D721Med (cell line): ENCODE results near the gene MAU2.
A peak's percentile ranks its signal among the peaks of the same experiment; 100 is the strongest.

Source experiments
- DNase-seq: peaks from one replicate; pipeline ENCODE4 v3.0.0; 2011; ENCODE audit warnings: low spot score; ENCODE audit not compliant: insufficient read length
- FAIRE-seq: peaks from 2 replicates; lab custom pipeline; 2011; peaks lifted over from hg19 to GRCh38; lab: Jason Lieb, UNC
- TF ChIP-seq, protein P1 (sequence below): IDR thresholded peaks from 2 replicates; pipeline ENCODE4 v1.5.1; 2012; ENCODE audit warnings: mild to moderate bottlenecking, control low read depth; ENCODE audit not compliant: insufficient read depth; ENCODE audit errors: missing control alignments

The MAU2 gene

DNA sequence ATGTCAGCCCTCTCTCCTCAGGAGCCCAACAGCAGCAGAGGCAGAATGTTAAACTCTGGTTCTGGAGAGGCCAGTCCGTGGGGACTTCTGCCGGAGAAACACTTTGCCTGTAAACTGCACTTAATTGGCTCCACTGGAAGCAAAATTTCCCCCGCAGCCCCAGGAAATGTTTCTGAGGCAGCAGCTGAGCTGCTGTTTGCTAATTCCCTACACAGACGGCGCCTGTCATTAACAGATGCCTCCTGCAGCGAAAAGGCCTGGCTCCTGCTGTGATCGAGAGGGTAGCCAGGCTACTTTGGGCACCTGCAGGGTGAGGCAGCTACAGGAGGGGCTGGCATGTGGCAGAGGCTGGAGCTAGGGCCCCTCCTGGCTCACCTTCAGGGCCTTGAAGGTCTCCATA is 42.3 kb upstream of the MAU2 start:
- FAIRE-seq: no peak

DNA sequence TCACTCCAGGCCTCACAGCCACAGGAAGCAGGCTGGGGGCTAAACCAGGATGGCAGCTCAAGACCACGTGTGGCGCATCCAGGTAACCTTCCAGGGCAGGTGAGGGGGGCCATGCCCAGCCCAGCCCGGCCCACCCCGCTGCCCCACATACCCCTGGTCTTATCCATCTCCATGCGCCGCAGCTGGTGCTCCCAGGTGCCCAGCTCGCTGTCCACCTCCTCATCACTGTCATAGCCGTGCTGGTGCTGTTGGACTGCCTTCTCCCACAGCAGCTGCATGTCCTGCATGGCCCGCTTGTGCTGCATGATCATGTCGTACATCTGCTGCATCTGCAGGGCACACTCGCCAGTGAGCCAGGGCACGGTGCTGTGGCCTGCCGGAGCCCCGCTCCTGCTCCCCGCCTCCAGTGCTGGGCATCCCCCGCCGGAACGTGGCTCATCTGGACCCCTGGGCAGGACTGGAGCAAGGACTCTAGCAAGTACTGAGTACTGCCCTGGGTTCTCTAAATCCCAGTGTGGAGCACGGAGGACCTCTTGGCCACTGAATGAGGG is 41.5 kb upstream of the MAU2 start:
- FAIRE-seq: no peak
- no peak for DNase-seq
- TF ChIP-seq, protein P1, sequence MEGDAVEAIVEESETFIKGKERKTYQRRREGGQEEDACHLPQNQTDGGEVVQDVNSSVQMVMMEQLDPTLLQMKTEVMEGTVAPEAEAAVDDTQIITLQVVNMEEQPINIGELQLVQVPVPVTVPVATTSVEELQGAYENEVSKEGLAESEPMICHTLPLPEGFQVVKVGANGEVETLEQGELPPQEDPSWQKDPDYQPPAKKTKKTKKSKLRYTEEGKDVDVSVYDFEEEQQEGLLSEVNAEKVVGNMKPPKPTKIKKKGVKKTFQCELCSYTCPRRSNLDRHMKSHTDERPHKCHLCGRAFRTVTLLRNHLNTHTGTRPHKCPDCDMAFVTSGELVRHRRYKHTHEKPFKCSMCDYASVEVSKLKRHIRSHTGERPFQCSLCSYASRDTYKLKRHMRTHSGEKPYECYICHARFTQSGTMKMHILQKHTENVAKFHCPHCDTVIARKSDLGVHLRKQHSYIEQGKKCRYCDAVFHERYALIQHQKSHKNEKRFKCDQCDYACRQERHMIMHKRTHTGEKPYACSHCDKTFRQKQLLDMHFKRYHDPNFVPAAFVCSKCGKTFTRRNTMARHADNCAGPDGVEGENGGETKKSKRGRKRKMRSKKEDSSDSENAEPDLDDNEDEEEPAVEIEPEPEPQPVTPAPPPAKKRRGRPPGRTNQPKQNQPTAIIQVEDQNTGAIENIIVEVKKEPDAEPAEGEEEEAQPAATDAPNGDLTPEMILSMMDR: no peak

More for the DNA sequence above, 42.3 kb upstream of the MAU2 start:
- DNase-seq: peak; percentile 89
- TF ChIP-seq, protein P1: no peak

DNA sequence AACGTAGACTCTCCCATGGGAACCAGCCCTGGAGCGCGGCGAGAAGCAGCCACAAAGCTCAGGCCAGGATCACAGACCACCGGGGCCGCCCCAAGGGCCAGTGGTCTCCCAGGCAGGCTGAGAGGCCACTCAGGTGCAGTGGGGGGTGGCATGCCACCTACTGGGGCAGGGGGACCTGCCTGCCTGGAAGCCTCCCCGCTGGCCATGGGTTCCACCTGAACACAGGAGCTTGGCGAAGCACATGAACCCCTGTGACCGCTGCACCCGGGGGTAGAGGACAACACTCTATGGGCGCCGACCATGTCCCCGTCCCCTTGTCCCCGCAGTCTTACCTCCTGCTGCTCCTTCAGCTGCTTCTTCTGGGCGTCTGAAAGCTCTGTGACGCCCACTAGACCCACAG is 40.8 kb upstream of the MAU2 start:
- DNase-seq: no peak
- no peak for FAIRE-seq
- TF ChIP-seq, protein P1: no peak

DNA sequence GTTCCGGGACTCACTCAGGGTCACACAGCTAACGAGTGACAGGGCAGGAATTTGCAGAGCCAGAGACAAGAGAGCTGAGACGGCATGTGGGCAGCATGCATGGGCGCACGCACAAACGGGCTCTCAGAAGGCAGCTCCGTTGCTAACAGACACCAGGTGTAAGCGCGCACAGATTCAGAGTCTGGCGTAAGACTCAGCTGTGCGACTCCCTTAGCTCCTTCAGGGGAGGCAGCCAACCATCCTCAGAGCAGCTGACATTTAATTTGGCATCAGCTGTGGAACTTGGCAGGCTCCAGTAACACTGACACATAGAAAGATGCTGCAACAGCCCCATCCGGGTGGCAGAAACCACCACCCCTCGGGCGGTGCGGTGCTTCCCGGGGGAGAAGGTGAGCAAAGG is 40.1 kb upstream of the MAU2 start:
- TF ChIP-seq, protein P1: no peak
- DNase-seq: no peak
- FAIRE-seq: no peak

DNA sequence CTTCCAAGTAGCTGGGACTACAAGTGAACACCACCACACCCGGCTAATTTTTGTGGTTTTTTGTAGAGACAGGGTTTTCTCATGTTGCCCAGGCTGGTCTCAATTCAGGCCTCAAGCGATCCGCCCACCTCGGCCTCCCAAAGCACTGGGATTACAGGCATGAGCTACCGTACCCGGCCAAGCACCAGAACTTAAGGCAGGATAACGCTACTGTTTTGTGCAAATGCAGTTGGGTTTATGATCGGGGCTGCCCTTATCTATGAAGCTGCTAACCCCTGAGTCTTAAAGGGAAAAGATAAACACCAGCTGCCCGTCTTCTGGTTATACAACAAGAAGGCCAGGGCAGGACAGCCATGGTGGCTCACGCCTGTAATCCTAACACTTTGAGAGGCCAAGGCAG is 34.9 kb upstream of the MAU2 start:
- no peak for FAIRE-seq
- TF ChIP-seq, protein P1: no peak
- DNase-seq: no peak

DNA sequence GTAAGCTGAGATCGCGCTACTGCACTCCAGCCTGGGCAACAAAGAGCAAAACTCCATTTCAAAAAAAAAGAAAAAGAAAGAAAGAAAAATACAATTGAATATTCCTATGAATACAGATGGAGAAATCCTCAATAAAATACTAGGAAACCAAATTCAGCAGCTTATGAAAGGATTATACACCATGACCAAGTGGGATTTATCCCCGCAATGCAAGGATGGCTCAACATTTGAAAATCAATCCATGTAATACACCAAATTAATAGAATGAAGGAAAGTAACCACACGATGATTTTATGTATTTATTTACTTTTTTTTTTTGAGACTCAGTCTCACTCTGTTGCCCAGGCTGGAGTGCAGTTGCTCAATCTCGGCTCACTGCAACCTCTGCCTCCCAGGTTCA is 28.0 kb upstream of the MAU2 start:
- TF ChIP-seq, protein P1: no peak
- FAIRE-seq (no peak), DNase-seq (no peak)

DNA sequence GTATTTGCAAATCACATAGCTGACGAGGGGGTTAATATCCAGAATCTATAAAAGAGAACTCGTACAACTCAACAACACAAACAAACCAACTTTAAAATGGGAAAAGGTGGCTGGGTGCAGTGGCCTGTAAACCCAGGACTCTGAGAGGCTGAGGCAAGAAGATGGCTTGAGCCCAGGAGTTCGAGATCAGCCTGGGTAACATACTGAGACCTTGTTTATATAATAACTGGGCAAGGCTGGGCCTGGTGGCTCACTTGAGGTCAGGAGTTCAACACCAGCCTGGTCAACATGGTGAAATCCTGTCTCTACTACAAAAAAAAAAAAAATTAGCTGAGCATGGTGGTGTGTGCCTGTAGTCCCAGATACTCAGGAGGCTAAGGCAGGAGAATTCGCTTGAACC is 25.7 kb upstream of the MAU2 start:
- FAIRE-seq (no peak), DNase-seq (no peak)
- TF ChIP-seq, protein P1: no peak
